Measurements from ENCODE around the gene IL22RA2.
"Not testable (repeated sequence)": the region's sequence is repeated elsewhere in the genome, so short reads cannot be mapped to it uniquely, and the experiment has no call there.

Gene IL22RA2, protein sequence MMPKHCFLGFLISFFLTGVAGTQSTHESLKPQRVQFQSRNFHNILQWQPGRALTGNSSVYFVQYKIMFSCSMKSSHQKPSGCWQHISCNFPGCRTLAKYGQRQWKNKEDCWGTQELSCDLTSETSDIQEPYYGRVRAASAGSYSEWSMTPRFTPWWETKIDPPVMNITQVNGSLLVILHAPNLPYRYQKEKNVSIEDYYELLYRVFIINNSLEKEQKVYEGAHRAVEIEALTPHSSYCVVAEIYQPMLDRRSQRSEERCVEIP

GRCh38 chr6:137173501-137173900 lies at the start of gene IL22RA2:
Gene IL22RA2 (minus strand): TSS chr6:137173644. CDS start chr6:137161749, 11,895 bp downstream.
- no peak for DNase-seq

DNA sequence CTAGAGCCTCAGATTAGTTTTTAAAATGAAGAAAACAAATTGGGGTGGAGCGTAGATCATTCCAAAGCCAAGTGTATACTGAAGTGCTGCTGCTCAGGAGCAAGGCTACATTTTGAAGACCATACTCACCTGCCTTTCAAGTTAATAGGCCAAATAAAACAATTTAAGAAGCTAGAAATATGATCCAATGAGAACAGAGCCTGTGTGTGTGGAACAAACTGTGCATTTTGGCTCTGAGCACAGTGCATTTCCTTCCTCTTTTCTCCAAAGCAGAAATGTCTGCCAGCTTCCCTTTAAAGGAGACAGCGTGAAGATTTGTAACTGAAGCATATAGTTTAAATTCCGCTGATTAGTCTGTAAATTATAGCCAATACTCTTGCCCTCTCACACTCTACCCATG lies 48.9 kb upstream of the IL22RA2 start:
- DNase-seq, result no peak

DNA sequence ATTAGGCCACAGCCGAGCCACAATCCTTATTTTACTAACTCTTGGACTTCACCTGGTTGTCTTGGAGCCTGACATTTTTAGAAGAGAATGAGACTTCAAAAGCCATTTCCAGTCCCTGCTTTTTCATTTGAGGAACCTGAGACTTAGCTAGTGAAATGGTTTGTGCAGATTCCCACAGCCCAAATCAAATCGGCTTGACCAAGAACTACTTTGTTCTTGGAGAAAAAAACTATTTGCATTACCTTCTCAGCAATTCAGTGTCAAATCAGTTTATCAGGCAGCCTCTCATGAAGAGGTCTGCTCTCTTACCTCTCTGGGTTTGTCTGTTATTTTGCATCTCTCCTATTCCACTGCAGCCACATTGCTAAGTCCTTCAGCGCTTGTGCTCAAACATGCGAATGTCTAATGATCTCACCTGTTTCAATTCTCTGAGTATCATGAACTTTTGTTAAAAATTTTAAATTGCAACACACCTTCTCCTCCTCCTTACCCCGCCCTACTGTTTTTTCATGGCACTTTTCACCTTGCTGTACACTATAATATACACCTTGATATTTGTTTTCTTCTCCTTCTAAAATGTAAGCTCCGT lies 46.3 kb upstream of the IL22RA2 start:
- no peak for DNase-seq

DNA sequence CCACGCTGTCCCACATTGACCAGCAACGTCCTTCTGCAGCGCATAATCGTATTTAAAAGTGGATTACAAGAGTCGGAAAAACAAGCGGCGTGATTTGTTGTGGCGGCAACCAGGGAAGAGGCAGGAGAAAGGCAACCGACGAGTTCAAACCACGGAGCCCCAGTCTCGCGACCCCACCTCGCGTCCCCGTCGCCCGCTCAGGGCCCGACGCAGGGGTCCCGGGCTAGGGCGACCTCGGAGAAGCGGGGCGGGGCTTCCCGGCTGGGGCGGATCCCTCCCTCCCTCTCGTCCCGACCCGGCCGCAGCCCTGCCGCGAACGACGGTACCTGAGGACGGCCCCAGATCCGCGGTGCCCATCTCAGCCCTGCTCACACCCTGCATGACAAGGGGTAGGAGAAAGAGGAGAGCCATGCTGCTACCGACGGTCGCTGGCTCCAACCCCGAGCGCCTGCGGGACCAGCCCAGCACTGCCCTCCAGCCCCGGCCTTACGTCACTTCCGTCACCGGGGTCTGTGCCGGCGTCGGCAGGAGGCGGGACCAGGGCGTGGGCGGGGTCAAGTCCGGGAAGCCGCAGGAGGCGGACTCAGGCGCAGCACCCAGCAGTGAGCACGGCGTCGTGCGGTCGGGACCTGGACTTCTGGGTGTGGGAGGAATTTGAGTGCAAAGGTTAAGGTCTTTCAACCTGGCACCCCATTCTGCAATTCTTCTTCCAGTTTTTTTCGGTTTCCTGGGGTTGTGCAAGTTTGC lies 45.6 kb upstream of the IL22RA2 start, which contains the start of gene IFNGR1:
Gene IFNGR1 (minus strand): TSS at position 469 of the 747 bp plus-strand sequence. CDS start 58 bp downstream, at position 411.
- peak; percentile 85 for DNase-seq

DNA sequence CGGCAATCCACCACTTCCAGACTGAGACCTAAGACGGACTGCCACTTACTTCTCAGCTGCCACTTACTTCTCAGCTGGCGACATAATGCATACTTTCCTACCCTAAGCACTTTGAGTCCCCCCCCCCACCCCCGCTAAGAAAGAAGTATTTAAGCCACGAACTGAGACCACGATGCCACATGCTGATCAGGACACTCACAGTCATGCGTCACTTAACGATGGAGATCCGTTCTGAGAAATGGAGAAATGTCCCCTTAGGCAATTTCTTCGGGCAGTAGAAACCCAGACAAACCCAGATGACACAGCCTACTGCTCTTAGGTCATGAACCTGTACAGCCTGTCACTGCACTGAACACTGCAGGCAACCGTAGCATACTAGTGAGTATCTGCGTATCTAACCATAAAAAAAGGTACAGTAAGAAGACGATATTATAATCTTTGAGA lies 45.1 kb upstream of the IL22RA2 start:
- DNase-seq, result peak; percentile 13

DNA sequence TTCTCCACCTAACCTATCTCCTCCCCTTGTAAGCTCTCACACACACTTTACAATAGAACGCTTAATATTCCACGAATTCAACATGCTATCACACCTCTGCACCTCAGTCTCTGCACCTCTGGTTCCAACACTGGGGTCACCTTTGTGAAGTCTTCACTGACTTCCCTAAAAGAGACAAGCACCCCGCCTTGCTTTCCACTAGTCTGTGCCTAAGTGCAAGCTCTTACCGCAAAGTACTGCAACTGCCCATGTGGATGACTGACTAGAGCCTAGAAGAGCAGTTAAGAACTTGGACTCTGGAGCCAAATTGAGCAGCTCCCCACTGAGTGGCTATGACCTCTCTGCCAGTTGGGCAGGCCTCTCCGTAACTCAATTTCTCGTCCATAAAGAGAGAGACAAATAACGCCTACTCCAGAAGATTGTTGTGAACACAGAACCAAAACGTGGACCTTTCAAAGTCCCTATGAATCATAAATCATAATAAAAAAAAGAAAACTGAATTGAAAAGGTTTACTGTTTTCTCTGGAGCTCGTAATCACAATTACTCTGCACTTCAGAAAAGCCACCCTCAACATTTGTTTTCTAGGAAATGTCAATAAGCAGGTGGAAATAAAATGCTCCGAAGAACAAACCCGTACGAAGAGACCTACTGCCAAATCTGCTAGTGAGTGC lies 44.5 kb upstream of the IL22RA2 start:
- no peak for DNase-seq

- no peak for DNase-seq
These were observed 43.6 kb upstream of the IL22RA2 start for GRCh38 chr6:137216875-137217553.

DNA sequence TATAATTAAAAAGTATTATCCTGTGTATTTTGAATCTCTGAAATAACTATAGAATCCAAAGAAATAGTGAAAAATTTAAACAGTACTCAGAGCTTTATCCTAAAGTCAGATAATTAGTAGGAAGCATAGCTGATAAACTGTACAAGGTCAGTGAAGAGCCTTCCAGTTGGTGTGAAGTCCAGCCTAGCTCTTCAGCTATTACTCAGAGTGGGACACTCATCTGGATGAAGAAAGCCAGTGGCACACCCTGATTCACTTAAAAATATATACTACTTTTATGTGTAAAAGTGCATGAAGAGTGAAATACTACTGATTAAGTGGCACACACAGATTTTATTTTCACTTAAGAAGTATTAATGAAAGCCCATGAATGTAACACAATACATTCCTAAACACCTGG lies 42.7 kb upstream of the IL22RA2 start:
- DNase-seq, result no peak

DNA sequence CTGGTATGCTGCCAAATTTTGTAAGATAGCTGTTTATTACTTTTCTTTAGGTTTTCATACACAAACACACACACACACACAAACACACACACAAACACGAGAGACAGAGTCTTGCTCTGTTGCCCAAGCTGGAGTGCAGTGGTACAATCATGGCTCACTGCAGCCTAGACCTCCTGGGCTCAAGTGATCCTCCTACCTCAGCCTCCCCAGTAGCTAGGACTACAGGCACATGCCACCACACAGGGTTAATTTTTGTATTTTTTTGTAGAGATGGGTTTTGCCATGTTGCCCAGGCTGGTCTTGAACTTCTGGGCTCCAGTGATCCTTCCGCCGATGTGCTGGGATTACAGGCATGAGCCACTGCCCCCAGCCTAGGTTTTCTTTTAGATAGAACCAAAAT lies 42.2 kb upstream of the IL22RA2 start:
- DNase-seq, result not testable (repeated sequence)

DNA sequence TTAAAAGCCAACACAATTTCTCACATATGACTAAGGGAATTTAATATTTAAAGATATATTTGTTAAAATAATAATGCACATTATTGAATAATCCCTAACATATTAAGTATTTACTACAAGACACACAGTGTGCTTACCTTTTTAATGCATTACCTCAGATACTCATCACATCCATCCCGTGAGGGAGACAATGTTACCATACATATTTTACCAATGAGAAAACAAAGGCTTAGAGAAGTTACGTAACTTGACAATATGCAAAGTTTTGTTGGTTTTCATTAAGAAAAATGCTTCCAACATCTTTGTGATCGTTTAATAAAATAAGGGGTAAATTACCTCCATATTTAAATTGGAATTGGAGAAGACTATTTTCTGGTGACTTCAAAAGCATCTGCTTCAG lies 41.5 kb upstream of the IL22RA2 start:
- no peak for DNase-seq

GRCh38 chr6:137213813-137214212 lies 40.4 kb upstream of the IL22RA2 start:
- DNase-seq, result no peak

DNA sequence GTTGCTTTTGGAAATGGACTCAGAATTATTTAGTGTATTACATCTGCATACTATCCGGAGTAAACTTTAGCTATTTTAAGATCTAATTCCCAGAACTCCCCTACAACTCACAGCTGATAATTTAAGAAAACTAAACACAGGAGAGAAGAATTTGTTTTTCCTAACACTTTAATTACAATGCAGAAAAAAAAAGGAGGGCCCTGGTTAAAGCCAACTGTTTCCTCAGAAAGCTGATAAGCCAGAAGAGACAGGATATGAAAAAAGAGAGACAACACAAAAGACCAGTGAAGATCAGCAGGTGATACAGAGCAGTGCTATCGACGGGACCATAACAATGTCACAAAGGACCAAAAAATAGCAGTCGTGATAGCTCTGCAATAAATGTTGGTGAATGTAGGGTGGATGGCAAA lies 39.9 kb upstream of the IL22RA2 start:
- no peak for DNase-seq

GRCh38 chr6:137211910-137212309 lies 38.5 kb upstream of the IL22RA2 start:
- no peak for DNase-seq

DNA sequence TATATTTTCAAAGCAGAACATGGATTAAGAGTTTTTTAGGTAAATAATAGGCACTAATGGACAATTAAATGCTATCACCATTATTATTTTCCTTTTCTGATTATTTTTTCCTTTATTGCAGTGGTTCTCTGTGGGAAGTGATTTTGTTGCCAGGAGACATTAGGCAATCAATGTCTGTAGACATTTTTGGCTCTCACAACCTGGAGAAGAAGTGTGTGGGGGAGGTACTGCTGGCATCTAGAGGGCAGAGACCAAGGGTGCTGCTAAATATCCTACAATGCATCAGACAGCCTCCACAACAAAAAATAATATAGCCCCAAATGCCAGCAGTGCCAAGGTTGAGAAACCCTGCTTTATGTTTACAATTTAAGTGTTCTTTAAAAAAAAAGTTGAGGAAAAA lies 37.5 kb upstream of the IL22RA2 start:
- no peak for DNase-seq

- DNase-seq, result no peak
These were observed 34.8 kb upstream of the IL22RA2 start for GRCh38 chr6:137208279-137208678.

GRCh38 chr6:137207457-137207856 lies 34.0 kb upstream of the IL22RA2 start:
- not testable (repeated sequence) for DNase-seq

GRCh38 chr6:137206577-137206976 lies 33.1 kb upstream of the IL22RA2 start:
- no peak for DNase-seq

DNA sequence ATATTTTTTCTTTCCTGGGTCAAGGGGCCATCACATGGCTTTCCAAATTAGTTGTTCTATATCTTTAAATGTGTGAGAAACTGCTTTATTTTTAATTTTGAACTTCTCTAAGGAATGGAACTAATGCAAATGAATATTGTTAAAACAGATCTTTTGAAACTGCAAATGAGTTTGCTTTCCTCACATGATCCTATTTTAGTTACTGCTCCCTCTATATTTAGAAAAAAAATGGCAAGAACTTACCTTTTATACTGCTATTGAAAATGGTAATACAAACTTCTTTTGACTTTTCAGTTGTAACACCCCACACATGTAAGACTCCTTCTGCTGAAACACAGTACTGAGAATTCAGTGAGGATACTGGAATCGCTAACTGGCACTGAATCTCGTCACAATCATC lies 29.8 kb upstream of the IL22RA2 start:
- no peak for DNase-seq

DNA sequence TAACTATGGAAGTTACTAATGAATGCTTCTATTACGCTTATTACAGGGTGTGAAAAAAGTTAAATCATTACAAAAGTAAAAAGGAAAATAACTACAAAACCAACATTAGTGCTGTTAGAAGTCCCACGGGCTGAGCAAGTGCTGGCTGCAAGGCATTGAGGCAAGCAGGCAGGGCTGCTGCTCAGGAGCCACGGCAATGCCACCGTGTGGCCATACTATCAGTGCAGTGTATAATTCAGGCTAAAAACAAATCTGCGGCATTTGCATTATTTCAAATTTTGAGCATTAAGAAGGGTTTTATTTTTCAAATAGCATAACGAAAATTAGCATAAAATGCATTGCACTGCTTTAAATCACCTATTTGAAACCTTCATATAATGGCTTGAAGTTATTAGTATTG lies 28.6 kb upstream of the IL22RA2 start:
- DNase-seq, result no peak

GRCh38 chr6:137201006-137201405 lies 27.6 kb upstream of the IL22RA2 start:
- DNase-seq, result no peak

- DNase-seq, result no peak
These were observed 26.8 kb upstream of the IL22RA2 start for GRCh38 chr6:137200288-137200687.

Data from NCI-H526 treated with DMSO at 0.1 percent for 48 hours (cell line).